CD4-positive, alpha-beta T cell treated with Interleukin-17A for 1 hour (primary cell): Measurements from ENCODE around the gene MS4A10.

ENCODE experiments used
- DNase-seq: peaks from one replicate; pipeline ENCODE4 v3.0.0-alpha.2; 2020

Gene MS4A10

DNA sequence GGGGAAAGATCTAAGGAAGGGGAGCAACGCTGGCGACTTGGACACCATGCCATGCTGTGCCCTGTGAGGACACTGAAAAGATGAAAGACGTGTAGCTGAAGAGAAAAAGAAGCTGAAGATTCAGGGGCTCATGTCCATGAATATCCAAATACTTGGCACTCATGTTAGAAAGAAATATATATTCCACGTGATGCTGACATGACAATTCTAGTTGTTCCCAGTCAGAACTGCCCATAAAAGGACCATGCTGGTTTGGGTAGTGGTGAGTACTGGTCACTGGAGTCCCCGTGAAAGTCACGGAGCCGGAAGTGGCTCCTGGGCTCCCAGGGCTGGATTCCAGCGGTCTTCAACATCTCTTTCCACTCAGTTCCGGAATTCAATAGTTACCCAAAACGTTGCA lies 18.6 kb upstream of the MS4A10 start:
- DNase-seq: no peak

DNA sequence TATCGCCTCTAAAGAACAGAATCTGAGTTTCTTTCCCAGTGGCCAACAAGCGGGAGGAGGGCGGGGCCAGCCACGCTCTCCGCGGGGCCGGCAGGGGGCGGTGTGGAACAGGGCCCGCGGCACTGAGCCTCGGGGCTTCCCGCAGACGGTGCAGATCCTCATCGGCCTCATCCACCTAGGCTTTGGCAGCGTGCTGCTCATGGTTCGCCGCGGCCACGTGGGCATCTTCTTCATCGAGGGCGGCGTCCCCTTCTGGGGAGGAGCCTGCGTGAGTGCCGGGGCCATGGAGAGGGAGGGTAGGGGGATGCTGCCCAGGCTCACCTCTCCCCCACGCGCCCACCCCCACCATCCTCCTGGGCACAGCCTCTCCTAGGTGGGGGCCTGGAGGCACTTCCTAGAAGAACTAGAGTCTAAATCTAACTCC lies 17.7 kb upstream of the MS4A10 start:
- DNase-seq: no peak

DNA sequence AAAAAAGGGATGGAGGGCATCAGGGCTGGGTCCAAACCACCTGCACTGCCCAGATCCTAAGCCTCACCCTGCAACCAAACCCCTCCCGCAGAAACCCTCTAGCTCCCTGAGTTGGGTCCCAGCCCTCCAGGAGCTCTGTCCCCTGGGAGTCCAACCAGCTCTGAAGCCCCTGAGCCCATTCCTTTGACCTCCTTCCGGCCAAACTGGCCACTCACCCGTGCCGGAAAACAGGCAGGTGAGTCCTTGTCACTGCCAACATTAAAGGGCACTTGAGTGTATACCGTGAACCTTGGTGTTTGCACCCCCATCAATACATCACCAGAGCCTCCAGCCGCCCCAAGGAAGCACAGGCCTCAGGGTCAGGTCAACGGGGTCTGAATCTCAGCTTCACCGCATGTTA lies 16.9 kb upstream of the MS4A10 start:
- DNase-seq: no peak

DNA sequence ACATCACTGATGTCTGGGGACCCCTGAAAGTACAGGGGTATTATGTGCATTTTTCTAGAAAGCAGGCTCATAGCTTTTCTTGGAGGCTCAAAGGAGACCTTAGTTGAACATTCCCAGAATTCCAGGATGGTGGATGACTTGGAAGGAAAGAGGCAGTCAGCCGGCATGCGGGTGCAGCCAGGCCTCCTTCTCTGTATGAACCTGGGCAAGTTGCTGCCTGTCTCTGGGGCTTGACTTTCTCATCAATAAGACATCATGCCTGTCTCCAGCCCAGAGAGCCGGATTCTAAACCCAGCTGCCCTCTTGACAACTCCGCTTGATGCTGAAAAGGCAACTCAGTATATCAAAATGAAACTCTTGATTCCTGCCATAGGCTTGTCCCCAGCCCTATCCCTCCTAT lies 15.9 kb upstream of the MS4A10 start:
- DNase-seq: no peak

DNA sequence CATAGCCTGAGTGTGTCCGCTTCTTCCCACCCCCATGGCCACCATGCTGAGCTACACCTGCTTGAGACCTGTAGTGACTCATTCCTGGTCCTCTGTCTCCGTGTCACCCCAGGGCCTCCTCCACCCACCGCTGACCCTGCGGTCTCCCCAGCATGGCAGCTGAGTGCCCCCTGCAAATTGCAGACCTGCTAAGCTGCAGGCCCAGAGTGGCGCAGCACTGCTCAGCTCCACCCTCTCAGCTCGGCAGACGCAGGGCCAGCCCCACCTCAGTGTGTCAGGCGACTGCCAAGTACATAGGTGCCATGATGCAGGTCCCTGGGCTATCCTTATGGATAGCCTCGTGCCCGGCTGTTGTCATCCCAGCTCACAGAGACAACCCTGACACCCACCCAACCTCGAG lies 15.3 kb upstream of the MS4A10 start:
- DNase-seq: no peak

DNA sequence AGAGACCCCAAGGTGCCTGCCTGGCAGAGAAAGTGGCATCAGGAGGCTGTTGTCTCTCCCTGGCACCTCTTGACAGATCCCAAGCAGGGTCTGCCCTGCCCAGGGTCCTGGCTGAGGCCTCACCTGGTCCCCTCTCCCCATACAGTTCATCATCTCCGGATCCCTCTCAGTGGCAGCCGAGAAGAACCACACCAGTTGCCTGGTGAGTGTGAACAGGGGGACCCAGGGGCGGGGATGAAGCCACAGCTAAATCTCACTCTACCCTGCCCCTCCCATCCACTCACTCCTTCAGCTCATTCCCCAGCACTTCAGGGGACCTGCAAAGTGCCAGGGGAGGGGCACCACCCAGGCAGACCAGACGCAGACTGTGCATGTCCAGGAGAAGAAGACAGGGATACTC lies 14.0 kb upstream of the MS4A10 start:
- no peak for DNase-seq

DNA sequence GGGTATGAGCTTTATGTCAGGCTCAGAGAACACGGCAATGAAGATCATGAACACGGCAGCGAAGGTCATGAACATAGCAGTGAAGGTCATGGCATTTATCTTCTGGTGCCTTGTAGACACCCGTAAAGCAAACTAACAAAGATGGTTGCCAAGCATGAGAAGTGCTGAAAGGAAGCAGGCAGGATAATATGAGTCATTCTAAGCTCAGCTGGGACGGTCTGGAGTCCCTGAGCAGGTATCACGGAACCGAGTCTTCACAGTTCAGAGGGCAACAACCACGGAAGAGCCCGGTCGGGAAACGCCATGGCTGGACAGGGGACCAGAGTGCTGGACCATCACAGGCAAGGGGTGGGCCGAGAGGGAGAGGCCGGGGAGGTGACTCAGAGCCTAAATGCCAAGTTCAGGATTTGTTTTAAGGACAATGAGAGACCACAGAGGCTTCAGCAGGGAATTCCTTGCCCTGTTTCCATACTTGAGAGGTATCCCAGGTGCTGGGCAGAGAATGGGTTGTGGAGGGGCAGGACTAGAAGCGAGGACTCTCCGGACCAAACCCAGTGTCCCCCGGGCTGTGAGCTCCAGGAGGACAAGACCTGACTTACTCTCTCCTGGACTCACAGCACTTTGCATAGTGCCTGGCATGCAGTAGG lies 13.1 kb upstream of the MS4A10 start:
- no peak for DNase-seq

DNA sequence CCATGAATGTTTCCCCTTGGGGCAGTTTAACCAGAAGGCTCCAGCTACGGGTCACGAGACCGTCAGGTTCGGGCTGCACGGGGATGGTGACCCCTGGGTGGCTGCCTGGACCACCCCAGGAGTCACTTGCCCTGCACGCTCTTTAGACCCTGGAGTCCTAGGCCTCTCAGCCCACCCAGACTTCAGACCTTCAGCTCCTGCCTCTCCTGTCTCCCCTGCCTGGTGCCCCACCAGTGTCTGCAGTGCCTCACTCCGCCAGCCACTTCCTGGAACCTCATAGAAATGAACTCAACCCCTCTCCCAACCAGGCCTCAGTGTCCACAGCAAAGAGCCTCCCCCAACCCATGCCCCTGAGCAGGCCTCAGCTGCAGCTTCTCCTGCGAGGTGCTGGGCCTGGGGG lies 12.5 kb upstream of the MS4A10 start:
- no peak for DNase-seq

DNA sequence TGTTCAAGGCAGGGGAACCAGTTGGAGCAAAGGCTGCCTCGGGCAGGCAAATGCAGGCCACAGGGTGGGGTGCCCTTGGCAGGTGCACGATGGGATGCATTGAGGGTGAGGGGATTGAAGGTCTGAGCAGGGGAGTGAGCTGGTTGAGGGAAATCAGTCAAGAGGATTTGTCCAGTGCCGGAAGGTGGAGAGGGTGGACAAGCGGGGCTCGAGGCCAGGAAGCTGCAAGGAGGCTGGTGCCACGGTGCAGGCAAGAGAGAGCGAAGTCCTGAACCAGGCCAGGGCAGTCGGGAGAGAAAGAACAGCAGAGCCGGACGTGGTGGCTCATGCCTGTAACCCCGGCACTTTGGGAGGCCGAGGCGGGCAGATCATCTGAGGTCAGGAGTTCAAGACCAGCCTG lies 10.4 kb upstream of the MS4A10 start:
- DNase-seq: no peak

DNA sequence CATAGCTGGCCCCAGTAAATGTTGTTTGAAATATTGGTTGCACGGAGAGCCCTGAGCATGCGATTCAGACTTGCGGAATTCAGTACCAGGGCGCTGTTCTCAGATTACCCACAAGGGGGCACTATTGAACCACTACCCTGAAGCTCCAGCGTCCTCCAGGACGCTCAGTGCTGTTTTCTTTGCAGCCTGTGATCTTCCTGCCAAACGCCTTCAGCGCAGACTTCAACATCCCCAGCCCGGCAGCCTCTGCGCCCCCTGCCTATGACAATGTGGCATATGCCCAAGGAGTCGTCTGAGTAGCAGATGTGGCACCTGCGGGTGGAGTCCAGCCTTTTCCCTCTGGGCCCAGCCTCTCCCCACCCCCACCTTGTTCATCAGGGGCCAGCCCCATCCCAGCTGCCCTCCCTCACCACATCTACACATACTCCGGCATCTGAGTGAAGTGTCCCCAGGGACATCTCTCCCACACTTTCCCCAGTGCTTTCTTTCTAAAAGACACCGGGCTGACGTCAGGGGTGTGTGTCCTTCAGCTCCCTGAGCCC lies 9.6 kb upstream of the MS4A10 start:
- peak; percentile 82 for DNase-seq

DNA sequence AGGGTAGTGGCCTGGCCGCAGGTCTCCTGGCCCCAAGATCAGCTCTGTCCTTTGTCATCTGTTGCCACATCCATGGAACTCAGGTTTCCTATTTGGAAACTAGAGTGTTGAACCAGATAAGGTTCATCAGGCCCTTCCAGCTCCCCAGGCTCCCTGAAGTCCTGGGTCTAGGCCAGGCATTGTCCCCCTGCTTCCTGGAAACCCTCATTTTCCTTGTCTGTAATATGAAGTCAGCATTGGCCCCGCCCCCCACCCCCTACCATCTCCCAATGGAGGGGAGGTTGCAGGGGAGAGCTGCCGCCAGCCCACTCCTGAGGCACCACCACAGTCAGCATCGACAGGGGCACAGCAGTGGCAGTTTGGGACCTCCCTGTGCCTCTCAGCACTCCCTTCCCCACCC lies 9.0 kb upstream of the MS4A10 start:
- no peak for DNase-seq

DNA sequence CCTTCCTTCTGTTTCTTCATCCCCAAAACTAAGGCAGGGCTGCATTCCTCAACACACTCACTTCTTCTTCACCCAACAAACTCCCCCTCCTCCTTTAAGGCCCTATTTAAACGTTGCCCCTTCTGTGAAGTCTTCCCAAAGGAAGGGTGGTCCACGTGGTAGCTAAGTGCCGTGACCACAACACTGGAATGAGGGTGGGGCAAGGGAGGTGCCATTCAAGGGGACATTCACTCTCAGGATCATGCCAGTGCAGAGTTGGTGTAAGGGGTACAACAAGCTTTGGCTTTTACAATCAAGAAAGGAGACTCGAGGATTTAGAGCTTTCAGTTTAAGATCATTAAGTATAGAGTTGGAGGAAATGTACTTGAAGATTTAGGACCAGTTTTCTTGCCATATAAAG lies 8.0 kb upstream of the MS4A10 start:
- DNase-seq: no peak

DNA sequence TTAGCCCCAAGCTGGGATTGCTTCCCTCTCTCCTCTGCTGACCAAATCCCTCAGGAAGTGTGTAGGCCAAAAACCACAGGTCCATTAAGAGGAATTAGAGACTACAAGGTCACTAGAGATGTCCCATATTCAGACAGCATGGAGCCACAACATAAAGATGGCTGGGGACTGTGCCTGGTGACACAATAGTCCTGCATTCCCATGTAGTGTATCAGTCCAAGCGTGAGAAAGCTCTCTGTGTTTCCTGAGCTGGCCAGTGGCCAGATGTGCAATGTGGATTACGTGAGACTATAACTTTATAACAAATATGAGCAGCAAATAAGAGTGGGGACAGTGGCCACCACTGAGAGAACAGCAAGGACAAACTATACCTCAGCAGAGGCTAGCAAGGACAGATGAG lies 7.6 kb upstream of the MS4A10 start:
- DNase-seq: no peak

DNA sequence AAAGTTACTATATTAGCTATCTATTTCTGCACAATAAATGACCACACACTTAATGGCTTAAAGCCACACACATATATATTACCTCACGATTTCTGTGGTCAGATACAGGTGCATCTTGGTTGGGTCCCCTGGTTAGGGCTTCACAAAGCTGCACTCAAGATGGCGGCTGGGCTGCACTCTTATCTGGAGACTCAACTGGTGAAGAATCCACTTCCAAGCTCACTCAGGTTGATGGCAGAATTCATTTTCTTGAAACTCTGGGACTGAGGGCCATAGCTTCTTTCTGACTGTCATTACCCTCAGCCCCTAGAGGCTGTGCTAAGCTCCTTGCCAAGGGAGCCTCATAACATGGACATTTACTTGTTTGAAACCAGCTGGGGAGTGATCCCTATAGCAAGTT lies 5.1 kb upstream of the MS4A10 start:
- DNase-seq: no peak

DNA sequence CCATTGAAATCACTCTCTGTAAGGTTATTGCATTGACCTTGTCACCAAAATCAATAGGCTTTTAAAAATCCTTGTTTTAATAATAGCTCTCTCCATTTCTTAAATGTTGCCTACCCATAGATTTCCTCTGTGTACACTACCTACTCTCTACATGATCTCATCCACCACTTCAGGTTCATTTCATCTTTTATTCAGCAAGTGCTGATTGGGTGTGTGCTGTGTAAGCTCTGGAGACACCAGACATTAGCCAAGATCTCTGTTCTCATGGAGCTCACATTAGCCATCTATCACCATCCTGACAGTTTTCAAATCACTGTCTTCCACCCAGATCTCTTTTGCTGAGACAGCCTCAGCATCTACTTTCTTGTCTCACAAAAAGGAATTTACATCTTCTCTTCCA lies 4.4 kb upstream of the MS4A10 start:
- no peak for DNase-seq

DNA sequence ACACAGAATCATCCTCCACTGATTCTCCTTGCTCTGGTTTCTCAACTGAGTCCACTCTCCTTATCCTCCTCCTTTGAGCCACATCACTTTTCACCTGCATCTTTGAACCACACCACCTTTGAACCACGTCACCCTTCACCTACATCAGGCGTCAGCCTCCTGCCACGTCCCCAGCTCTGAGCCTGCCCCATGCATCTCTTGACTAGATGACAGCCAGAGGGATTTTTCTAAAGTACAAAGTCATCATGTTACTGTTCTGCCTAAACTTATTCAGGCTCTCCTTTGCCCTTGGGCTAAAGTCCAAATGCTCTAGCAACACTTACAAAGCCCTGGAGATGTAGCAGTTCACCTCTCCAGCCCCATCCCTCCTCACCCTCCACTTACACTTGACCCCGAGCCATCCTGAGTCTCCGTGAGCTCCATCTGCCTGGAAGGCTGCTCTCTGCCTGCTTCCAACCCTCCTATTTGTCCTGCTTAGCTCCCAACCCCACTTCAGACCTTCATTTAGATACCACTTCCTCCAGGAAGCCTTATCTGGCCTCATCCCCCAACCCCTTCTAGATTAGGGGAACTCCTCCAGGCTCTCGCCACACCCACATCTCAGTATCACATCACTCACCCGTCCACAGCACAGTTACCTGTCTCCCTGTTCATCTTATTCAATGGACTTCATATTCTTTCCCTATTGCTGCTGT lies 3.7 kb upstream of the MS4A10 start:
- no peak for DNase-seq

DNA sequence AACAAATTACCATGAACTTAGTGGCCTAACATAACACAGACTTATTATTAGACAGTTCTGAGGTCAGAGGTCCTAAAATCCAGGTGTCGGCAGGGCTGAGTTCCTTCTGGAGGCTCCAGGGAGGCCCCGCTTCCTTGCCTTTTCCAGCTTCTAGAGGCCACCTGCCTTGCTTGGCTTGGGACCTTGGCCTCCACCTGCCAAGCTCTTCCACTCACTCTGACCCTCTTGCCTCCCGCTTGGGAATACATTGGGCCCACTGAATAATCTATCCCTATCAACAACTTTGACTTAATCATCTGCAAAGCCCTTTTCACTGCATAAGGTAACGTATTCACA lies 3.2 kb upstream of the MS4A10 start:
- DNase-seq: no peak

DNA sequence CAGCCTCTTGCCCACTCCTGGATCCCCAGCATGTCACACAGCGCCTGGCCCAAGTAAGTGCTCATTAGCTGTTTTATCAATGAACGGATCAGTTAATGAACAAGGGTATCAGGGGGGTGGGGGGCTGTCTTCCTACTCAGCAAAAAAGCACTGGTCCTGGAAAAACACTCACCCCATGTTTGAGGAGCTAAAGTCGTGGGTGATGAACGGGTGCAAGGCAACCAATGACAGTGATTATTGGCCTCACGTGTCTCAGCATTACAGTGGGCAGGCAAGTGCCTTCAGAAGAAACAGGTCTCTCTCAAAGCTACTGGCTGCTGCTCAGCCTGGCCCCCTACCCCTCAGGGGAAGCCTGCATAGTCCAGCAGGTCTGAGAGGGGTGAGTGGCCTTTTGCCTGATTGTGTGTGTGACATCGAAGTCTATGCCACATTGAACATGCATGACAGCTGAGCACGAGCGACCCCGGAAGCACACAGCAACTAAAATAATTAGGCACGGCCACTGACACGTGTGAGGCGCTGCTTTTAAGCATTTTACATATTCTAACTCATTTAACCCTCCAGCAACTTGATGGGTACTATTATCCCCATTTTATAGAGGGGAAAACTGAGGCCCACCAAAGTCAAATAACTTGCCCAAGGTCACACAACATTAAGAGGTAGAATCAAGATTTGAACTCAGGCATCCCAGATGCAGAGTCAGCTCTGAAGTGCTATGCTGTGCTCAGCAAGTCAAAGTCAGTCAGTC lies 2.6 kb upstream of the MS4A10 start:
- no peak for DNase-seq

DNA sequence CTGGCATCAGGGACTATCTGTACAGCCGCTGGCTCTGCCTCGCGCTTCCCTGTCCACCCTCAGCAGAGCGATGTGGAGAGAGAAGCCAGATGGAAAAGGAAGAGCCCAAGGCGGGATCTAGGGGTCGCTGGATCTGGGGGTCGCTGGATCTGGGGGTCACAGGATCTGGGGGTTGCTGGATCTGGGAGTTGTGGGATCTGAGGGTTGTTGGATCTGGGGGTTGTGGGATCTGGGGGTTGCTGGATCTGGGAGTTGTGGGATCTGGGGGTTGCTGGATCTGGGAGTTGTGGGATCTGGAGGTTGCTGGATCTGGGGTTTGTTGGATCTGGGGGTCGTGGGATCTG lies 2.0 kb upstream of the MS4A10 start:
- no peak for DNase-seq

DNA sequence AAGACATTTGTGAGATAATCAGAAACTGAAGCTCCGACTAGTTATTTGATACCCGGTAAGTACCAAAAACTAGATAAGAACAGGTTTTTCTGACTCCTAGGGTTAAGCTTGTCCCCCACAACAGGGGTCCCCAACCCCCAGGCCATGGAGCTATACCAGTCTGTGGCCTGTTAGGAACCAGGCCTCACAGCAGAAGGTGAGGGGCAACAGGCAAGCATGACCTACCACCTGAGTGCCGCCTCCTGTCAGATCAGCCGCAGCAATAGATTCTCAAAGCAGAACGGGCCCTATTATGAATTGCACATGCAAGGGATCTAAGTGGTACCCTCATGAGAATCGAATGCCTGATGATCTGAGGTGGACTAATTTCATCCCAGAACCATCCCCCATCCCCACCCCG lies 1.2 kb upstream of the MS4A10 start:
- DNase-seq: no peak

DNA sequence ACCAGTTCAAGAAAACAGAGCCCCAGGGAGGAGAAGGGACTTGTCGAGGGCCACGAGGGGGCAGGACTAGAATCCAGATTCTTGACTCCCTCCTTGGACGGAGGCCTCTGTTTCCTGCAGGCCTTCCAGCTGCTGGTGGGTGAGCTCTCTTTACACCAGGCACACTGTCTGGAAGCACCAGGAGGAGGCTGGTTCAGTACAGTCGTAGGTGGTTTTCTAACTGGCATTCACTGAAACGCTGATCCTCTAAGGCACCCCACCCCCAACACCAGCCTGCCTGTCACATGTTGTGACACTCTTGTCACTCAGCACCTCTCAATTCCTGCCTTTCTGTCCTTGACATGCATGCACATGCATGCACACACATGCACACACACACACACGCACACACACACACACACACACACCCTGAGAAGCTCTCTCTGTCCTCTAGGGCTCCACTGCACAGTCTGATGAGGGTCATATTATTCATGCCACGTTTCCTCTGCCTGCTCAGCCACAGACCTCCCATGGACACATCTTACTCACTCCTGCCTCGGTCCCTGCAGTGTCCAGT lies 751 bp downstream of the MS4A10 start:
- DNase-seq: no peak

DNA sequence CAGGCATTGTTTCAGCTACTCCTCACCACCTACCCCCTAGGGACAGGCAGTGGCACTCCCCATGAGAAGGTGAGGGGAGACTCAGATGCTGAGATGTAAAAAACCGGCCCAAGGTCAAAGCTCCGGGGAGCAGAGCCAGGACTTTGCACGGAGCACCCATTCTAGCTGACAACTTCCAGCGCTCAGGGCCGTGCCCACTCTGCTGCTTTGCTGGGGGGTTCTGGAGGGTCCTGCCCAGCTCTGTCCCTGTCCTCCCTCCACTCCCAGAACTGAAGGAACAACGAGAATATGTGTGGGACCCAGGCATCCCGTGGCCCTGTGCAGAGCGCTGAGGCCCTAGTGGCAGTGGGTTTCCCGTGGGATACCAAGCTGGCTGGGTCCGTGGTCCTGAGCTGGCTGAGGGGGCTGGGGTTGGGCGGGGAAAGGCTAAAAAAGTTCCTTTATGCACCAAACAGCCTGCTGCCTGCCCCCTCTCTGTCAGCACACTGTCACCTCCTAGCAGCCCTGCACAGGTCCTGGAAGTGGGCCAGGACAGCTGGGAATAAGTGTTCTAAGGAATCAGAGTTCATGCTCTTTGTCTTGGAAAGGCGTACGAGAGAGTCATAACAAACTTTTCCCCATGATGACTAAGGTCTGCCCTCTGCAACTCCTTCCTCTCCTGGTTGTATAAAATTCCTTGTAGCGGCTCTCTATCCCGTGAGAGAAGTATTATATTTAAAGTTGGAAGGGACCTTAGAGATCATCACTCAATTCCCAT lies 1.9 kb downstream of the MS4A10 start:
- DNase-seq: no peak

DNA sequence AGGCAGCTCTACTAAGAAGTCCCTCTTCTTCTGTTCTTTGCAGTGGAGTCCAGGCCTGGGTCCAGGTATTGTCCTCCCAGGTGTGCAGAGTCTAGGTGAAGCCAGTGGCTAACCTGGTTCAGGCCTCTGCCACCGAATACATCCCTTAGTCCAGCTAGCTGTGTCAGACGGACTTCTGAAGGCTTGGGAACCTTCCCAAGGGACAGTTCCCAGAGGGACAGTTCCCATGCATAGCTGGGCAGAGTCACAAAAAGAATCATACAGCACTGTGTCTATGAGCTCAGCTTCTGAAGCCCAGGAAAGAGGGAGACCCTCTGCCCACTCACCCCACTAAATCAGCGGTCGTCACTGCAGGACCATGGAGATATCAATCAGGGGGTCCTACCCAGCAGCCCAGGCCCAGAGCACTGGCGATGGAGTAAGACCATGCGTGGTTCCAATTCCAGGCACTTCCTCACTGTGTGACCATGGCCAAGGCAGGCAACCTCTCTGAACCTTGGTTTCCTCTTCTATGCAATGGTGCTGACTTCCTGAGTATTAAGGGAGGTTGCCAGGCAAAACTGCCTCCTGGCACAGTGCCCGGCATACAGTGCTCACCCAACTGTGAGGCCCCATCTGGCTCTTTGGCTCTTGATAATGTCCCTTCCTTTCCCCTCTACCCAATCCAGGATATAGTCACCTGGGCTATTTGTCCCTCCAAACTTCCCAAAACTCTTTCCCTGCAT lies 3.4 kb downstream of the MS4A10 start:
- no peak for DNase-seq
